PC-3 (cell line): Measurements from ENCODE around the gene NEAT1. TPM values are rescaled to one million over a fixed set of nuclear protein-coding genes. Genes with fewer than 3 reads are reported as not detected.

Source experiments
- ATAC-seq: fragments of 200-7000 bp; cut with Tn5 transposase; 2 replicates; pipeline ENCODE4 v1.9.1; 2020; ENCODE audit warnings: mild to moderate bottlenecking, moderate library complexity
- BruUV-seq: library from RNA; stranded (reverse); fragments of 400-500 nt; replicated peaks from 2 replicates; lab custom pipeline; 2021; lab: Mats Ljungman, UMichigan
- CTCF ChIA-PET: fragments of 300-600 bp; sonication (Branson Sonifier 250); formaldehyde crosslinking; loops from one replicate; lab custom pipeline; 2022; ENCODE audit warnings: antibody characterized with exemption; lab: Charles Lee
- POLR2A ChIA-PET: fragments of 300-600 bp; sonication (Branson Sonifier 250); formaldehyde crosslinking; loops from one replicate; lab custom pipeline; 2022; ENCODE audit warnings: antibody characterized with exemption; ENCODE audit not compliant: unreplicated experiment; lab: Charles Lee
- DNase-seq: peaks from one replicate; pipeline ENCODE4 v3.0.0-alpha.2; 2015
- H2AFZ ChIP-seq: fragments of 300-600 bp; sonication (generic); 2 replicates; pipeline ENCODE4 v1.6.0; 2016; ENCODE audit warnings: antibody characterized with exemption, low read length
- H3F3A ChIP-seq: fragments of 300-600 bp; sonication (generic); one replicate; pipeline ENCODE4 v1.6.0; 2017; ENCODE audit warnings: antibody characterized with exemption, low read length, control low read depth, mild to moderate bottlenecking; ENCODE audit not compliant: unreplicated experiment
- H3K27ac ChIP-seq: fragments of 300-600 bp; sonication (generic); 2 replicates; pipeline ENCODE4 v1.5.1; 2016; ENCODE audit warnings: mild to moderate bottlenecking, low read length
- H3K27me3 ChIP-seq: fragments of 300-600 bp; sonication (generic); 2 replicates; pipeline ENCODE4 v1.6.1; 2016; ENCODE audit warnings: low read length, mixed read lengths
- H3K36me3 ChIP-seq: fragments of 300-600 bp; sonication (generic); 2 replicates; pipeline ENCODE4 v1.6.1; 2016; ENCODE audit warnings: low read depth, mixed run types, low read length, mixed read lengths
- H3K4me1 ChIP-seq: fragments of 300-600 bp; sonication (generic); 2 replicates; pipeline ENCODE4 v1.5.1; 2016; ENCODE audit warnings: low read length; ENCODE audit not compliant: insufficient read depth
- H3K4me2 ChIP-seq: fragments of 300-600 bp; sonication (generic); 2 replicates; pipeline ENCODE4 v1.6.0; 2016; ENCODE audit warnings: low read length
- H3K4me3 ChIP-seq: fragments of 300-600 bp; sonication (generic); 2 replicates; pipeline ENCODE4 v1.5.1; 2016; ENCODE audit warnings: mild to moderate bottlenecking, low read length, mixed read lengths
- H3K79me2 ChIP-seq: fragments of 300-600 bp; sonication (generic); 2 replicates; pipeline ENCODE4 v1.6.1; 2017; ENCODE audit warnings: low read length, mixed read lengths
- H3K9ac ChIP-seq: fragments of 300-600 bp; sonication (generic); 2 replicates; pipeline ENCODE4 v1.6.0; 2016; ENCODE audit warnings: mild to moderate bottlenecking, low read length
- H3K9me2 ChIP-seq: fragments of 300-600 bp; sonication (generic); replicated peaks from 2 replicates; pipeline ENCODE4 v1.6.1; 2016; ENCODE audit warnings: mixed run types, low read length, mixed read lengths
- H3K9me3 ChIP-seq: fragments of 300-600 bp; sonication (generic); 2 replicates; pipeline ENCODE4 v1.6.1; 2016; ENCODE audit warnings: low read length, mixed read lengths
- H4K20me1 ChIP-seq: fragments of 300-600 bp; sonication (generic); 2 replicates; pipeline ENCODE4 v1.6.1; 2016; ENCODE audit warnings: low read length, mixed read lengths
- CTCF ChIP-seq: fragments of 300-600 bp; sonication (generic); conservative IDR thresholded peaks from 2 replicates; pipeline ENCODE4 v1.5.1; 2017; ENCODE audit warnings: antibody characterized with exemption, low read depth, mild to moderate bottlenecking, low read length
- EZH2 ChIP-seq: fragments of 300-600 bp; sonication (generic); IDR thresholded peaks from one replicate; pipeline ENCODE4 v1.6.1; 2017; ENCODE audit warnings: antibody characterized with exemption, mild to moderate bottlenecking, low read length; ENCODE audit not compliant: unreplicated experiment
- EZH2phosphoT487 ChIP-seq: fragments of 300-600 bp; sonication (generic); IDR thresholded peaks from 2 replicates; pipeline ENCODE4 v1.6.1; 2018; ENCODE audit warnings: mild to moderate bottlenecking, antibody characterized with exemption, low read length, borderline replicate concordance
- intact Hi-C: fragments of 100-400 bp; cut with micrococcal nuclease; formaldehyde crosslinking; loops from 2 replicates; pipeline ENCODE4 v1.9.0; 2023
- total RNA-seq: library from RNA; depleted of rRNA; stranded (reverse); fragments of >200 nt; gene quantifications from 2 replicates; pipeline ENCODE4 v1.2.3, GENCODE V29; 2014

Gene NEAT1
- total RNA-seq, 1 experiment from 2014 or later, result 47.9 TPM

GRCh38 chr11:65445604-65446445, 23.2 kb downstream of the NEAT1 start:
- Histone ChIP-seq H3K36me3 (no peaks in the 10 kb centered on the region), H3K27me3 (no peaks in the 10 kb centered on the region), H3K79me2 (no peaks in the 10 kb centered on the region), H3K9me3 (no peaks in the 10 kb centered on the region), H3K9me2 (no peaks in the 10 kb centered on the region), H3K9ac (no peak overlapping the region), H2AFZ (no peak overlapping the region), H3K4me3 (no peak overlapping the region), H3K4me2 (no peak overlapping the region), H3F3A (peaks cover 3% of the 10 kb centered on the region), H3K27ac (no peak overlapping the region), H4K20me1 (no peaks in the 10 kb centered on the region), H3K4me1 (no peaks in the 10 kb centered on the region)
- intact Hi-C loops, result loop anchor here (2.0 kb wide), 1 partner anchor 61 kb away; no protein-coding TSS in a partner anchor
- ATAC-seq (peak; percentile 7), DNase-seq (peak; percentile 18)
- ChIA-PET CTCF (interaction anchor here (1.9 kb wide), 1 partner anchor 65 kb away, joined by 6 read pairs; no protein-coding TSS in a partner anchor), POLR2A (interaction anchor here (0.6 kb wide), 1 partner anchor 25 kb away, joined by 3 read pairs; no protein-coding TSS in a partner anchor)
- TF ChIP-seq EZH2phosphoT487 (no peak), CTCF (no peak), EZH2 (no peak)
- no TSS peak for BruUV-seq

GRCh38 chr11:65446446-65447277, 24.1 kb downstream of the NEAT1 start:
- H2AFZ ChIP-seq, result no peak overlapping the region
- H3K4me1 ChIP-seq, result no peaks in the 10 kb centered on the region
- no peaks in the 10 kb centered on the region for H3K36me3 ChIP-seq
- no peak overlapping the region for H3K4me2 ChIP-seq
- DNase-seq (peak; percentile 2), ATAC-seq (0 out of 2 replicates have a peak, but pooled peaks have one; percentile 3)
- H3K4me3 ChIP-seq, result no peak overlapping the region
- H4K20me1 ChIP-seq, result no peaks in the 10 kb centered on the region
- H3K27ac ChIP-seq, result no peak overlapping the region
- H3K9me3 ChIP-seq, result no peaks in the 10 kb centered on the region
- no peak overlapping the region for H3K9ac ChIP-seq
- no peak for TF ChIP-seq EZH2phosphoT487
- TF ChIP-seq EZH2, result no peak
- TF ChIP-seq CTCF, result no peak
- H3K79me2 ChIP-seq, result no peaks in the 10 kb centered on the region
- no TSS peak for BruUV-seq
- ChIA-PET CTCF (interaction anchor here (0.7 to 1.9 kb wide), 2 partner anchors 58 to 64 kb away, joined by 4 to 6 read pairs; no protein-coding TSS in a partner anchor), POLR2A (no interaction called here)
- no peaks in the 10 kb centered on the region for H3K27me3 ChIP-seq
- intact Hi-C loops, result loop anchor here (2.0 kb wide), 1 partner anchor 60 kb away; no protein-coding TSS in a partner anchor
- H3F3A ChIP-seq, result peaks cover 3% of the 10 kb centered on the region
- H3K9me2 ChIP-seq, result no peaks in the 10 kb centered on the region
